T-helper 17 cell (primary cell): Measurements from ENCODE around the gene CDH12. TPM values are rescaled to one million over a fixed set of nuclear protein-coding genes. Genes with fewer than 3 reads are reported as not detected.
"Not testable (repeated sequence)": the region's sequence is repeated elsewhere in the genome, so short reads cannot be mapped to it uniquely, and the experiment has no call there.

Source experiments
- ATAC-seq: fragments of 150-1000 bp; cut with Tn5 transposase; 2 replicates; pipeline ENCODE4 v1.10.0; 2021; ENCODE audit warnings: mild to moderate bottlenecking, moderate library complexity
- DNase-seq, 3 donors: peaks; one replicate each; pipeline versions ENCODE4 v3.0.0 to v3.0.0-alpha.2; 2020 to 2021
- H3K9me3 ChIP-seq: one replicate; pipeline ENCODE4 v1.7.0; 2013; ENCODE audit warnings: low read length, mild to moderate bottlenecking; ENCODE audit not compliant: control insufficient read depth, poor library complexity, severe bottlenecking
- H3K27ac Mint-ChIP-seq: one replicate; pipeline ENCODE4 v1.8.0; 2022; ENCODE audit warnings: mild to moderate bottlenecking, moderate library complexity, mixed read lengths
- H3K27me3 Mint-ChIP-seq: one replicate; pipeline ENCODE4 v1.8.0; 2022; ENCODE audit warnings: mixed read lengths
- H3K36me3 Mint-ChIP-seq: one replicate; pipeline ENCODE4 v1.8.0; 2022; ENCODE audit warnings: low read depth, mixed read lengths
- H3K4me1 Mint-ChIP-seq: one replicate; pipeline ENCODE4 v1.8.0; 2022; ENCODE audit warnings: mild to moderate bottlenecking, mixed read lengths
- H3K4me3 Mint-ChIP-seq: one replicate; pipeline ENCODE4 v1.8.0; 2022; ENCODE audit warnings: mild to moderate bottlenecking, moderate library complexity, mixed read lengths
- total RNA-seq, 4 donors: library from RNA in 2 of 4; stranded (reverse) in 2 of 4; gene quantifications; one replicate each; pipeline ENCODE4 v1.2.3 and lab custom pipeline; 2022 to 2026

Gene CDH12
- total RNA-seq, 2 donors from 2014 or later: not detected

- H3K9me3 ChIP-seq: no peaks in the 10 kb centered on the region
- no peak overlapping the region for H3K4me3 Mint-ChIP-seq
- DNase-seq: no peak
- H3K36me3 Mint-ChIP-seq: no peaks in the 10 kb centered on the region
- H3K4me1 Mint-ChIP-seq: no peaks in the 10 kb centered on the region
- H3K27me3 Mint-ChIP-seq: no peaks in the 10 kb centered on the region
- no peak for ATAC-seq
- H3K27ac Mint-ChIP-seq: no peak overlapping the region
Observed at GRCh38 chr5:22063717-22064116, 789.4 kb downstream of the CDH12 start.

GRCh38 chr5:22058620-22059019 is 794.5 kb downstream of the CDH12 start:
- no peaks in the 10 kb centered on the region for H3K9me3 ChIP-seq
- no peaks in the 10 kb centered on the region for H3K27me3 Mint-ChIP-seq
- H3K36me3 Mint-ChIP-seq: no peaks in the 10 kb centered on the region
- no peak for ATAC-seq
- H3K4me3 Mint-ChIP-seq: no peak overlapping the region
- DNase-seq: no peak
- no peak overlapping the region for H3K27ac Mint-ChIP-seq
- no peaks in the 10 kb centered on the region for H3K4me1 Mint-ChIP-seq

GRCh38 chr5:22057012-22057411 is 796.1 kb downstream of the CDH12 start:
- no peaks in the 10 kb centered on the region for H3K36me3 Mint-ChIP-seq
- H3K9me3 ChIP-seq: no peaks in the 10 kb centered on the region
- ATAC-seq (no peak), DNase-seq (no peak)
- no peak overlapping the region for H3K27ac Mint-ChIP-seq
- no peak overlapping the region for H3K4me3 Mint-ChIP-seq
- no peaks in the 10 kb centered on the region for H3K27me3 Mint-ChIP-seq
- no peaks in the 10 kb centered on the region for H3K4me1 Mint-ChIP-seq

GRCh38 chr5:22056601-22057000 is 796.5 kb downstream of the CDH12 start:
- DNase-seq (no peak), ATAC-seq (no peak)
- H3K27ac Mint-ChIP-seq: no peak overlapping the region
- H3K4me1 Mint-ChIP-seq: no peaks in the 10 kb centered on the region
- H3K36me3 Mint-ChIP-seq: no peaks in the 10 kb centered on the region
- no peak overlapping the region for H3K4me3 Mint-ChIP-seq
- no peaks in the 10 kb centered on the region for H3K27me3 Mint-ChIP-seq
- H3K9me3 ChIP-seq: no peaks in the 10 kb centered on the region

- no peaks in the 10 kb centered on the region for H3K4me1 Mint-ChIP-seq
- ATAC-seq: no peak
- no peak overlapping the region for H3K4me3 Mint-ChIP-seq
Observed at GRCh38 chr5:22053195-22053594, 799.9 kb downstream of the CDH12 start.

GRCh38 chr5:22051881-22052280 is 801.3 kb downstream of the CDH12 start:
- ATAC-seq (no peak), DNase-seq (no peak)
- Mint-ChIP-seq H3K4me3 (no peak overlapping the region), H3K27ac (no peak overlapping the region), H3K27me3 (no peaks in the 10 kb centered on the region), H3K4me1 (no peaks in the 10 kb centered on the region), H3K36me3 (no peaks in the 10 kb centered on the region)
- no peaks in the 10 kb centered on the region for H3K9me3 ChIP-seq

More at GRCh38 chr5:22053195-22053594, 799.9 kb downstream of the CDH12 start:
- no peaks in the 10 kb centered on the region for H3K36me3 Mint-ChIP-seq
- H3K9me3 ChIP-seq: no peaks in the 10 kb centered on the region
- H3K27me3 Mint-ChIP-seq: no peaks in the 10 kb centered on the region
- no peak overlapping the region for H3K27ac Mint-ChIP-seq
- no peak for DNase-seq

- Mint-ChIP-seq H3K4me1 (no peaks in the 10 kb centered on the region), H3K36me3 (no peaks in the 10 kb centered on the region)
- ATAC-seq: no peak
Observed at GRCh38 chr5:22050931-22051330, 802.2 kb downstream of the CDH12 start.

GRCh38 chr5:22044229-22044628 is 808.9 kb downstream of the CDH12 start:
- Mint-ChIP-seq H3K27me3 (no peaks in the 10 kb centered on the region), H3K4me3 (no peak overlapping the region), H3K27ac (no peak overlapping the region), H3K36me3 (no peaks in the 10 kb centered on the region), H3K4me1 (no peaks in the 10 kb centered on the region)
- ATAC-seq (no peak), DNase-seq (no peak)
- no peaks in the 10 kb centered on the region for H3K9me3 ChIP-seq

More at GRCh38 chr5:22050931-22051330, 802.2 kb downstream of the CDH12 start:
- H3K4me3 Mint-ChIP-seq: no peak overlapping the region
- no peak overlapping the region for H3K27ac Mint-ChIP-seq
- no peak for DNase-seq
- no peaks in the 10 kb centered on the region for H3K27me3 Mint-ChIP-seq
- H3K9me3 ChIP-seq: no peaks in the 10 kb centered on the region

GRCh38 chr5:22036061-22036460 is 817.1 kb downstream of the CDH12 start:
- DNase-seq: no peak
- no peaks in the 10 kb centered on the region for H3K4me1 Mint-ChIP-seq
- no peak overlapping the region for H3K4me3 Mint-ChIP-seq

GRCh38 chr5:22033066-22033465 is 820.1 kb downstream of the CDH12 start:
- Mint-ChIP-seq H3K36me3 (no peaks in the 10 kb centered on the region), H3K27ac (no peak overlapping the region), H3K4me1 (no peaks in the 10 kb centered on the region), H3K4me3 (no peak overlapping the region), H3K27me3 (no peaks in the 10 kb centered on the region)
- DNase-seq (no peak), ATAC-seq (no peak)
- no peaks in the 10 kb centered on the region for H3K9me3 ChIP-seq

More at GRCh38 chr5:22036061-22036460, 817.1 kb downstream of the CDH12 start:
- ATAC-seq: no peak
- Mint-ChIP-seq H3K27ac (no peak overlapping the region), H3K27me3 (no peaks in the 10 kb centered on the region), H3K36me3 (no peaks in the 10 kb centered on the region)
- H3K9me3 ChIP-seq: no peaks in the 10 kb centered on the region

- Mint-ChIP-seq H3K27ac (no peak overlapping the region), H3K4me1 (no peaks in the 10 kb centered on the region), H3K4me3 (no peak overlapping the region), H3K36me3 (no peaks in the 10 kb centered on the region), H3K27me3 (no peaks in the 10 kb centered on the region)
- DNase-seq (no peak), ATAC-seq (no peak)
- H3K9me3 ChIP-seq: no peaks in the 10 kb centered on the region
Observed at GRCh38 chr5:22023784-22024183, 829.4 kb downstream of the CDH12 start.

GRCh38 chr5:22012893-22013292 is 840.3 kb downstream of the CDH12 start:
- not testable (repeated sequence) for H3K27ac Mint-ChIP-seq, H3K4me1 Mint-ChIP-seq, H3K9me3 ChIP-seq, ATAC-seq, H3K27me3 Mint-ChIP-seq, H3K4me3 Mint-ChIP-seq, H3K36me3 Mint-ChIP-seq, DNase-seq

GRCh38 chr5:22010808-22011207 is 842.3 kb downstream of the CDH12 start:
- not testable (repeated sequence) for H3K27me3 Mint-ChIP-seq, H3K4me1 Mint-ChIP-seq, H3K36me3 Mint-ChIP-seq, H3K27ac Mint-ChIP-seq, H3K9me3 ChIP-seq, DNase-seq, H3K4me3 Mint-ChIP-seq, ATAC-seq

GRCh38 chr5:22001097-22001496 is 852.0 kb downstream of the CDH12 start:
- not testable (repeated sequence) for H3K4me1 Mint-ChIP-seq, H3K27ac Mint-ChIP-seq, H3K27me3 Mint-ChIP-seq, DNase-seq, ATAC-seq, H3K36me3 Mint-ChIP-seq, H3K4me3 Mint-ChIP-seq, H3K9me3 ChIP-seq
